ENCODE results near the gene L3MBTL4. TPM values are rescaled to one million over a fixed set of nuclear protein-coding genes. Genes with fewer than 3 reads are reported as not detected.

Gene L3MBTL4
- total and polyA plus RNA-seq, 9 of the 15 experiments (the other 6 are each of a cell fraction or from before 2014, with no cell fraction given) = not detected

DNA sequence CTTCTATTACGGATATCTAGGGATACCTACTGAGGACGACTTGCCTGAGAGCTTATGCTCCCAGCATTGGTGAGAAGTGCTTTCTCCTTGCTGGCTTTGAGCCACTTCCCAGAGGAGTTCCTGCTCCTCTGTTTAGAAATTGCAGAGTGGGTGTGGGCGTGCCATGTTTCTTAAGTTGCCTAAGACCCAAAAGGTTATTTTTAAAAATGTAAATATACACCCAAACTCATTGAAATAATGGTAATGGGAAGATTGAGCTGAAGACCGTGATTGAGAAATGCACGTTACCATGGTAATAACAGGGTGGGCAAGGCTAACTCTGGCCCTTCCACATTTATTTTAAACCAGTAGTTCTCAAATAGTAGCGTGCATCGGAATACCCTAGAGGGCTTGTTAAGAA lies 502.1 kb downstream of the L3MBTL4 start:
- Histone ChIP-seq H2AFZ (ENCODE audit: low read depth, low read length) (no peak overlapping the region), H3K9me3 (replicated peaks; ENCODE audit: control insufficient read depth, insufficient read depth, low read depth, low read length) (no peaks in the 10 kb centered on the region), H3K4me1 (replicated peaks in 1 of 2; ENCODE audit: control insufficient read depth in 2 of 2, insufficient read depth in 2 of 2, low read length in 2 of 2) (no peaks in the 10 kb centered on the region), H3K27me3 (ENCODE audit: control insufficient read depth in 2 of 2, insufficient read depth in 2 of 2, low read length in 2 of 2) (no peaks in the 10 kb centered on the region), H4K20me1 (replicated peaks; ENCODE audit: control insufficient read depth, insufficient read depth, low read length) (no peaks in the 10 kb centered on the region), H3K27ac (ENCODE audit: extremely low read depth, low read depth, low read length) (no peak overlapping the region), H3K4me2 (ENCODE audit: insufficient read depth, low read length) (no peak overlapping the region), H3K9me1 (ENCODE audit: control insufficient read depth, insufficient read depth, low read length) (no peaks in the 10 kb centered on the region), H3K4me3 (no peak overlapping the region), H3K9ac (ENCODE audit: insufficient read depth in 1 of 2, low read depth in 2 of 2, low read length in 2 of 2) (no peak overlapping the region), H3K36me3 (ENCODE audit: control insufficient read depth, insufficient read depth, low read length) (no peaks in the 10 kb centered on the region), H3K79me2 (ENCODE audit: control insufficient read depth, insufficient read depth, low read length) (no peaks in the 10 kb centered on the region)
- ChIA-PET POLR2A (interaction anchor here (0.8 kb wide), 1 partner anchor 9 kb away, joined by 4 read pairs; no protein-coding TSS in a partner anchor), CTCF (ENCODE audit: low intra/inter-chr PET ratio) (no interaction called here)
- FAIRE-seq = no peak
- intact Hi-C loops (cut with micrococcal nuclease) (no loop called here), in situ Hi-C loops (cut with MboI) (no loop called here)
- no TSS peak for BruUV-seq (replicated peaks)
- 3% methylated on average over 7 of the region's 7 CpGs for WGBS (ENCODE audit: insufficient coverage, low coverage, missing lambda C conversion rate)
- DNase-seq (ENCODE audit: extremely low read depth in 1 of 4, low spot score in 3 of 4) = no peak
- no peak for ATAC-seq
- TF ChIP-seq RFX1 (IDR thresholded peaks at IDR 0.05) (0 out of 2 replicates have a peak, but pooled peaks have one; percentile 8), EWSR1 (IDR thresholded peaks at IDR 0.05; ENCODE audit: borderline replicate concordance, low read depth, partially characterized antibody) (no peak)

DNA sequence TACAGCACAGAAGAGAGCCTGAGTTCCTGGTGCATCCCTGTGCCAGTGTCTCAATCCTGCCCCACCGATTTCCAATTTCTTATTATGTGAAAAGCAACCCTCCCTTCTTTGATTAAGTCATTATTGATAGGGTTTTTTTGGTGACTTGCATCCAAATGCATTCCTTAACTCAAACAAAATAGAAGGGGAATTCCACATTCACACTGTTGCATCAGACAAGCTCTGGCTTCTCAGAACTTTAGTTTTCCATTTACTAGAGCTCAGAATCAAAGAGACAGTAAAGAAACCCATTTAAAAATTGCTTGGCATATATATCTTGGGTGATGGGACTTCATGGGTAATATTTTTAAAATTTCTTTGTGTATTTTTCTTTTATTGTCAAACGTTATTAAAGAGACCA lies 505.6 kb downstream of the L3MBTL4 start:
- no TSS peak for BruUV-seq (replicated peaks)
- WGBS (ENCODE audit: insufficient coverage, low coverage, missing lambda C conversion rate) = 0% methylated on average over 2 of the region's 2 CpGs
- POLR2A ChIA-PET = interaction anchor here (0.5 to 0.6 kb wide), 2 partner anchors 15 to 1173 kb away, joined by 3 read pairs; no protein-coding TSS in a partner anchor
- TF ChIP-seq CHD1 (IDR thresholded peaks at IDR 0.05; ENCODE audit: low read length) (no peak), MAFG (tag; conservative IDR thresholded peaks at IDR 0.05) (no peak), POLR2AphosphoS2 (IDR thresholded peaks at IDR 0.05; ENCODE audit: low read length) (no peak), NFE2L1 (tag; IDR thresholded peaks at IDR 0.05; ENCODE audit: borderline replicate concordance, low read depth) (no peak), PCBP1 (IDR thresholded peaks at IDR 0.05; ENCODE audit: low read depth, low read length, poor library complexity, severe bottlenecking) (no peak), ERF (CRISPR knock-in tag; IDR thresholded peaks at IDR 0.05) (no peak)
- TF ChIP-seq, protein P1, sequence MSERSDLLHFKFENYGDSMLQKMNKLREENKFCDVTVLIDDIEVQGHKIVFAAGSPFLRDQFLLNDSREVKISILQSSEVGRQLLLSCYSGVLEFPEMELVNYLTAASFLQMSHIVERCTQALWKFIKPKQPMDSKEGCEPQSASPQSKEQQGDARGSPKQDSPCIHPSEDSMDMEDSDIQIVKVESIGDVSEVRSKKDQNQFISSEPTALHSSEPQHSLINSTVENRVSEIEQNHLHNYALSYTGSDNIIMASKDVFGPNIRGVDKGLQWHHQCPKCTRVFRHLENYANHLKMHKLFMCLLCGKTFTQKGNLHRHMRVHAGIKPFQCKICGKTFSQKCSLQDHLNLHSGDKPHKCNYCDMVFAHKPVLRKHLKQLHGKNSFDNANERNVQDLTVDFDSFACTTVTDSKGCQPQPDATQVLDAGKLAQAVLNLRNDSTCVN (CRISPR knock-in tag; IDR thresholded peaks at IDR 0.05) = no peak
- TF ChIP-seq, protein P2, sequence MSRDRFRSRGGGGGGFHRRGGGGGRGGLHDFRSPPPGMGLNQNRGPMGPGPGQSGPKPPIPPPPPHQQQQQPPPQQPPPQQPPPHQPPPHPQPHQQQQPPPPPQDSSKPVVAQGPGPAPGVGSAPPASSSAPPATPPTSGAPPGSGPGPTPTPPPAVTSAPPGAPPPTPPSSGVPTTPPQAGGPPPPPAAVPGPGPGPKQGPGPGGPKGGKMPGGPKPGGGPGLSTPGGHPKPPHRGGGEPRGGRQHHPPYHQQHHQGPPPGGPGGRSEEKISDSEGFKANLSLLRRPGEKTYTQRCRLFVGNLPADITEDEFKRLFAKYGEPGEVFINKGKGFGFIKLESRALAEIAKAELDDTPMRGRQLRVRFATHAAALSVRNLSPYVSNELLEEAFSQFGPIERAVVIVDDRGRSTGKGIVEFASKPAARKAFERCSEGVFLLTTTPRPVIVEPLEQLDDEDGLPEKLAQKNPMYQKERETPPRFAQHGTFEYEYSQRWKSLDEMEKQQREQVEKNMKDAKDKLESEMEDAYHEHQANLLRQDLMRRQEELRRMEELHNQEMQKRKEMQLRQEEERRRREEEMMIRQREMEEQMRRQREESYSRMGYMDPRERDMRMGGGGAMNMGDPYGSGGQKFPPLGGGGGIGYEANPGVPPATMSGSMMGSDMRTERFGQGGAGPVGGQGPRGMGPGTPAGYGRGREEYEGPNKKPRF (IDR thresholded peaks at IDR 0.05; ENCODE audit: low read depth, low read length) = no peak
- TF ChIP-seq, protein P3, sequence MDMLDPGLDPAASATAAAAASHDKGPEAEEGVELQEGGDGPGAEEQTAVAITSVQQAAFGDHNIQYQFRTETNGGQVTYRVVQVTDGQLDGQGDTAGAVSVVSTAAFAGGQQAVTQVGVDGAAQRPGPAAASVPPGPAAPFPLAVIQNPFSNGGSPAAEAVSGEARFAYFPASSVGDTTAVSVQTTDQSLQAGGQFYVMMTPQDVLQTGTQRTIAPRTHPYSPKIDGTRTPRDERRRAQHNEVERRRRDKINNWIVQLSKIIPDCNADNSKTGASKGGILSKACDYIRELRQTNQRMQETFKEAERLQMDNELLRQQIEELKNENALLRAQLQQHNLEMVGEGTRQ (CRISPR knock-in tag; IDR thresholded peaks at IDR 0.05) = no peak

More for the DNA sequence above, 505.6 kb downstream of the L3MBTL4 start:
- no peak overlapping the region for H3K9ac ChIP-seq (ENCODE audit: insufficient read depth in 1 of 2, low read depth in 2 of 2, low read length in 2 of 2)
- H3K27me3 ChIP-seq (ENCODE audit: control insufficient read depth in 2 of 2, insufficient read depth in 2 of 2, low read length in 2 of 2) = no peaks in the 10 kb centered on the region
- no peak overlapping the region for H3K27ac ChIP-seq (ENCODE audit: extremely low read depth, low read depth, low read length)
- H3K9me3 ChIP-seq (replicated peaks; ENCODE audit: control insufficient read depth, insufficient read depth, low read depth, low read length) = no peaks in the 10 kb centered on the region
- intact Hi-C loops (cut with micrococcal nuclease) (no loop called here), in situ Hi-C loops (cut with MboI) (no loop called here)
- H3K4me3 ChIP-seq = no peak overlapping the region
- ATAC-seq (no peak), FAIRE-seq (no peak), DNase-seq (ENCODE audit: extremely low read depth in 1 of 4, low spot score in 3 of 4) (no peak)
- CTCF ChIA-PET (ENCODE audit: low intra/inter-chr PET ratio) = no interaction called here
- H3K4me1 ChIP-seq (replicated peaks in 1 of 2; ENCODE audit: control insufficient read depth in 2 of 2, insufficient read depth in 2 of 2, low read length in 2 of 2) = no peaks in the 10 kb centered on the region
- H3K79me2 ChIP-seq (ENCODE audit: control insufficient read depth, insufficient read depth, low read length) = no peaks in the 10 kb centered on the region
- H3K36me3 ChIP-seq (ENCODE audit: control insufficient read depth, insufficient read depth, low read length) = no peaks in the 10 kb centered on the region
- H3K4me2 ChIP-seq (ENCODE audit: insufficient read depth, low read length) = no peak overlapping the region
- H3K9me1 ChIP-seq (ENCODE audit: control insufficient read depth, insufficient read depth, low read length) = no peaks in the 10 kb centered on the region
- H4K20me1 ChIP-seq (replicated peaks; ENCODE audit: control insufficient read depth, insufficient read depth, low read length) = no peaks in the 10 kb centered on the region
- H2AFZ ChIP-seq (ENCODE audit: low read depth, low read length) = no peak overlapping the region

Data from K562 (cell line).